Panc1 (cell line): ENCODE measurements around the gene CCRL2. TPM values are rescaled to one million over a fixed set of nuclear protein-coding genes. Genes with fewer than 3 reads are reported as not detected.

Experiments
- ATAC-seq: fragments of 200-7000 bp; cut with Tn5 transposase; 2 replicates; pipeline ENCODE4 v1.9.1; 2020; ENCODE audit warnings: mild to moderate bottlenecking, moderate library complexity
- BruUV-seq: library from RNA; stranded (reverse); fragments of 400-500 nt; replicated peaks from 2 replicates; lab custom pipeline; 2021; lab: Mats Ljungman, UMichigan
- CTCF ChIA-PET: fragments of 300-600 bp; sonication (Branson Sonifier 250); formaldehyde crosslinking; loops from one replicate; lab custom pipeline; 2022; ENCODE audit warnings: antibody characterized with exemption; lab: Charles Lee
- POLR2A ChIA-PET: fragments of 300-600 bp; sonication (Branson Sonifier 250); formaldehyde crosslinking; loops from one replicate; lab custom pipeline; 2022; ENCODE audit warnings: antibody characterized with exemption; lab: Charles Lee
- DNase-seq: peaks from one replicate; pipeline ENCODE4 v3.0.0-alpha.2; 2010; ENCODE audit warnings: low read depth, low spot score
- H3K27ac ChIP-seq: 2 replicates; pipeline ENCODE4 v1.5.1; 2011; ENCODE audit warnings: mild to moderate bottlenecking, low read length, inconsistent platforms
- H3K27me3 ChIP-seq: fragments of 200-500 bp; sonication (Bioruptor generic); 2 replicates; pipeline ENCODE4 v1.6.0; 2014; ENCODE audit warnings: low read length, inconsistent platforms; ENCODE audit not compliant: control insufficient read depth, insufficient read depth
- H3K36me3 ChIP-seq: fragments of 200-500 bp; sonication (Bioruptor generic); 2 replicates; pipeline ENCODE4 v1.5.1; 2014; ENCODE audit warnings: inconsistent platforms, mild to moderate bottlenecking, low read length, moderate library complexity; ENCODE audit not compliant: control insufficient read depth, insufficient read depth
- H3K4me1 ChIP-seq: 2 replicates; pipeline ENCODE4 v1.5.1; 2011; ENCODE audit warnings: inconsistent platforms, mild to moderate bottlenecking, low read length, moderate library complexity; ENCODE audit not compliant: control insufficient read depth, insufficient read depth
- H3K4me3 ChIP-seq, 2 experiments: 2 replicates each; pipeline ENCODE4 v1.5.1; 2011 to 2012; ENCODE audit warnings: low read depth in 2 of 2, low read length in 2 of 2, mild to moderate bottlenecking in 2 of 2, inconsistent platforms in 1 of 2, moderate library complexity in 1 of 2
- H3K9me3 ChIP-seq: fragments of 200-500 bp; sonication (Bioruptor generic); 2 replicates; pipeline ENCODE4 v1.5.1; 2014; ENCODE audit warnings: low read depth, mild to moderate bottlenecking, inconsistent platforms, low read length, moderate library complexity; ENCODE audit not compliant: control insufficient read depth, insufficient read depth
- POLR2AphosphoS5 ChIP-seq: IDR thresholded peaks from 2 replicates; pipeline ENCODE4 v1.6.1; 2012; ENCODE audit warnings: mild to moderate bottlenecking, low read depth, low read length, moderate library complexity
- REST ChIP-seq, 2 experiments: IDR thresholded peaks; 2 replicates each; pipeline ENCODE4 v1.6.1; 2011 to 2012; ENCODE audit warnings: low read depth in 2 of 2, control low read depth in 1 of 2, low read length in 1 of 2, mild to moderate bottlenecking in 1 of 2, moderate library complexity in 1 of 2; ENCODE audit not compliant: insufficient read depth in 1 of 2
- SIN3A ChIP-seq: IDR thresholded peaks from 2 replicates; pipeline ENCODE4 v1.6.1; 2012; ENCODE audit warnings: low read depth, mild to moderate bottlenecking, low read length, moderate library complexity, borderline replicate concordance; ENCODE audit not compliant: insufficient read depth
- TCF7L2 ChIP-seq: IDR thresholded peaks from 2 replicates; pipeline ENCODE4 v1.6.1; 2011; ENCODE audit warnings: mild to moderate bottlenecking, low read depth, low read length, inconsistent platforms
- in situ Hi-C: cut with HindIII; loops from 2 replicates; pipeline ENCODE4 v1.10.0; 2016; ENCODE audit warnings: low sequenced_read_pairs, low pct_unique_long_range_greater_than_20kb
- intact Hi-C: fragments of 100-400 bp; cut with micrococcal nuclease; formaldehyde crosslinking; loops from one replicate; pipeline ENCODE4 v1.10.0; 2022; ENCODE audit not compliant: unreplicated experiment
- total RNA-seq: library from RNA; stranded (reverse); gene quantifications from one replicate; pipeline ENCODE4 v1.2.1, GENCODE V29; 2021; ENCODE audit not compliant: unreplicated experiment
- TF ChIP-seq, protein P1 (sequence below): fragments of 450-650 bp; IDR thresholded peaks from 2 replicates; pipeline ENCODE4 v1.5.1; 2017; ENCODE audit warnings: mild to moderate bottlenecking

Gene CCRL2
- total RNA-seq, 1 experiment from 2014 or later = not detected

DNA sequence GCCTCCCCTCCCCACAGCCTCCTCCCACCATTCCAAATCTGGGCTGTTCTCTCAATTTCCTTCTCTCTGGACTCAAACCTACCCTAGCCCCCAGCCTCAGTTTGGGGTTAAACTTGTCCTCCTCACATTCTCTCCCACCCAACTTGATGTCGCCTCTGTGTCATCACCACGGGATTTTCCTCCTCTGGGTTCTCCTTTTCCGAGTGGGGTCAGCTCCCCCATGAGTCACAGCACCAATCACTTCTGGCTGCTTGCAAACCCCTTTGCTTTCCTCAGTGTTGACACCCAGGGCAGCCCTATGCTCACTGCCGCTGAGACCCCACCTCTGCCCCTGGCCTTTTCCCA lies 644 bp upstream of the CCRL2 start:
- no peak overlapping the region for H3K4me3 ChIP-seq
- no peak overlapping the region for H3K27ac ChIP-seq
- no peaks in the 10 kb centered on the region for H3K36me3 ChIP-seq
- ATAC-seq = no peak
- no peaks in the 10 kb centered on the region for H3K4me1 ChIP-seq
- no peak for TF ChIP-seq SIN3A
- no peak for TF ChIP-seq POLR2AphosphoS5
- TF ChIP-seq, protein P1, sequence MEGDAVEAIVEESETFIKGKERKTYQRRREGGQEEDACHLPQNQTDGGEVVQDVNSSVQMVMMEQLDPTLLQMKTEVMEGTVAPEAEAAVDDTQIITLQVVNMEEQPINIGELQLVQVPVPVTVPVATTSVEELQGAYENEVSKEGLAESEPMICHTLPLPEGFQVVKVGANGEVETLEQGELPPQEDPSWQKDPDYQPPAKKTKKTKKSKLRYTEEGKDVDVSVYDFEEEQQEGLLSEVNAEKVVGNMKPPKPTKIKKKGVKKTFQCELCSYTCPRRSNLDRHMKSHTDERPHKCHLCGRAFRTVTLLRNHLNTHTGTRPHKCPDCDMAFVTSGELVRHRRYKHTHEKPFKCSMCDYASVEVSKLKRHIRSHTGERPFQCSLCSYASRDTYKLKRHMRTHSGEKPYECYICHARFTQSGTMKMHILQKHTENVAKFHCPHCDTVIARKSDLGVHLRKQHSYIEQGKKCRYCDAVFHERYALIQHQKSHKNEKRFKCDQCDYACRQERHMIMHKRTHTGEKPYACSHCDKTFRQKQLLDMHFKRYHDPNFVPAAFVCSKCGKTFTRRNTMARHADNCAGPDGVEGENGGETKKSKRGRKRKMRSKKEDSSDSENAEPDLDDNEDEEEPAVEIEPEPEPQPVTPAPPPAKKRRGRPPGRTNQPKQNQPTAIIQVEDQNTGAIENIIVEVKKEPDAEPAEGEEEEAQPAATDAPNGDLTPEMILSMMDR = no peak
- no peak for TF ChIP-seq TCF7L2
- TF ChIP-seq REST (IDR thresholded peaks at IDR 0.05; ENCODE audit: insufficient read depth in 1 of 2, low read depth in 2 of 2, low read length in 1 of 2) = no peak
- ChIA-PET CTCF (no interaction called here), POLR2A (no interaction called here)
- no peak for DNase-seq
- BruUV-seq = no TSS peak
- H3K9me3 ChIP-seq = no peaks in the 10 kb centered on the region
- no peaks in the 10 kb centered on the region for H3K27me3 ChIP-seq
- intact Hi-C loops = no loop called here
- in situ Hi-C loops = no loop called here

DNA sequence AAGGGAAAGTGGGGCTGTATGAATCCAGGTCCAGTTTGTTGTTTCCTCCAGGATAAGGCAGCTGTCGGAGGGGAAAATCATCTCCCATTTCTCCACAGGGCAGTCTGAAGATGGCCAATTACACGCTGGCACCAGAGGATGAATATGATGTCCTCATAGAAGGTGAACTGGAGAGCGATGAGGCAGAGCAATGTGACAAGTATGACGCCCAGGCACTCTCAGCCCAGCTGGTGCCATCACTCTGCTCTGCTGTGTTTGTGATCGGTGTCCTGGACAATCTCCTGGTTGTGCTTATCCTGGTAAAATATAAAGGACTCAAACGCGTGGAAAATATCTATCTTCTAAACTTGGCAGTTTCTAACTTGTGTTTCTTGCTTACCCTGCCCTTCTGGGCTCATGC lies 911 bp downstream of the CCRL2 start:
- in situ Hi-C loops = no loop called here
- no peak for DNase-seq
- POLR2A ChIA-PET = no interaction called here
- H3K9me3 ChIP-seq = no peaks in the 10 kb centered on the region
- BruUV-seq = no TSS peak
- H3K4me3 ChIP-seq = no peak overlapping the region
- H3K36me3 ChIP-seq = no peaks in the 10 kb centered on the region
- H3K4me1 ChIP-seq = no peaks in the 10 kb centered on the region
- no peak for ATAC-seq
- TF ChIP-seq REST (IDR thresholded peaks at IDR 0.05; ENCODE audit: insufficient read depth in 1 of 2, low read depth in 2 of 2, low read length in 1 of 2) = no peak
- no peak for TF ChIP-seq POLR2AphosphoS5
- TF ChIP-seq, protein P1 = no peak
- TF ChIP-seq SIN3A = no peak
- no peak for TF ChIP-seq TCF7L2
- intact Hi-C loops = no loop called here
- CTCF ChIA-PET = no interaction called here
- no peaks in the 10 kb centered on the region for H3K27me3 ChIP-seq
- no peak overlapping the region for H3K27ac ChIP-seq
